Psoas muscle (tissue), 8 donors: ENCODE data around the gene STAT4. TPM values are rescaled to one million over a fixed set of nuclear protein-coding genes. Genes with fewer than 3 reads are reported as not detected.

Experiments used
- ATAC-seq, 4 donors: fragments of 200-7000 bp; cut with Tn5 transposase; one replicate each; pipeline ENCODE4 v1.9.1; 2020; ENCODE audit warnings: moderate library complexity in 3 of 4, mild to moderate bottlenecking in 2 of 4
- DNase-seq, 2 donors: peaks; one replicate each; pipeline ENCODE4 v3.0.0-alpha.2; 2020
- H3K27ac ChIP-seq: fragments of 200-600 bp; one replicate; pipeline ENCODE4 v1.8.0; 2022
- H3K27me3 ChIP-seq, 3 donors: fragments of 200-600 bp in 1 of 3; one replicate each; pipeline versions ENCODE4 v1.6.1 to v1.8.0; 2013 to 2022; ENCODE audit warnings: low read length in 2 of 3, mild to moderate bottlenecking in 2 of 3, moderate library complexity in 1 of 3; ENCODE audit not compliant: insufficient read depth in 3 of 3
- H3K36me3 ChIP-seq, 2 donors: fragments of 200-600 bp in 1 of 2; one replicate each; pipeline versions ENCODE4 v1.6.1 to v1.8.0; 2013 to 2022; ENCODE audit warnings: low read depth in 1 of 2, mild to moderate bottlenecking in 1 of 2, moderate library complexity in 1 of 2; ENCODE audit not compliant: insufficient read depth in 1 of 2
- H3K4me1 ChIP-seq: fragments of 200-600 bp; one replicate; pipeline ENCODE4 v1.8.0; 2022
- H3K4me3 ChIP-seq: fragments of 200-600 bp; one replicate; pipeline ENCODE4 v1.8.0; 2022; ENCODE audit warnings: mild to moderate bottlenecking
- H3K9me3 ChIP-seq: fragments of 200-600 bp; one replicate; pipeline ENCODE4 v1.8.0; 2022
- CTCF ChIP-seq: fragments of 200-600 bp; IDR thresholded peaks from one replicate; pipeline ENCODE4 v1.8.0; 2022; ENCODE audit warnings: antibody characterized with exemption
- WGBS, 3 donors: extraction: QIAGEN DNeasy Blood & Tissue Kit; methylation state at CpG; one replicate each; pipeline versions ENCODE4 v1.1.6 to v1.1.7; 2013; 5-methylcytosine and 5-hydroxymethylcytosine counted together
- intact Hi-C, 2 donors: fragments of 100-400 bp; cut with DNase I; formaldehyde crosslinking; loops; one replicate each; pipeline versions ENCODE4 v1.11.0 to v1.14.2; 2022
- polyA plus RNA-seq, 3 donors: library from polyadenylated mRNA; stranded (reverse); fragments of 200-250 nt; gene quantifications; one replicate each; pipeline ENCODE4 v1.2.3, GENCODE V29; 2013
- total RNA-seq, 4 donors: library from RNA; stranded (reverse); fragmentation: NEBNext Ultra II Directional in 2 of 4; extraction: Animal tissue kit (Norgen Biotek cat#: 25700) in 2 of 4; gene quantifications; one replicate each; pipeline versions ENCODE4 v1.2.1 to v1.2.4, GENCODE V29; 2021 to 2023
- donor health status: healthy with polysubstance abuse.
- donor health status: DM: no; HTN: no; CAD: no; lungs with moderate emphysema.
- donor health status: Bipolar disorder and iron deficiency.
- donor health status: healthy.
- donor health status: DM: yes; HTN: yes; CAD: no.
- donor health status: DM: no; HTN: no; CAD: no.
- donor health status: DM: no; HTN: no; CAD: no.
- donor health status: DM: yes; HTN: yes; CAD: no.

The STAT4 gene
- total and polyA plus RNA-seq, 7 donors, result 0.19 to 0.56 (median 0.30) TPM

DNA sequence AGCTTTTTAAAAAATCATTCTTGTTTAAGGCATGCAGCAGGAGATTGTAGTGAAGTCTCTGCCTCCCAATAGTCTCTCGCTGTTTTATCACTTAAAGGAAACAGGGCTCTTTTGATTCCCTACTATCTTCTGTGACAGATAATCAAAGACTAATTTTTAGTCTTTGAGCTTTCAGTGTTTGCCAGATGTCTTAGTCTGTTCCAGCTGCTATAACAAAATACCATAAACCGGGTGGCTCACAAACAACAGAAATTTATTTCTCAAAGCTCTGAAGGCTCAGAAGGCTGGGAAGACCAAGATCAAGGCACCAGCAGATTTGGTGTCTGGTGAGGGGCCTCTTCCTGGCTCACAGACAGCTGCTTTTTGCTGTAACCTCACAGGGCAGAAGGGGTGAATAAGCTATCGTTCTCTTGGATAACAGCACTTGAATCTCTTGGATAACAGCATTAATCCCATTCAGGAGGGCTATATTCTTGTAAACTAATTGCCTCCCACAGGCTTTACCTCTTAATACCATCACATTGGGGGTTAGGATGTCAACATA is 37.8 kb upstream of the STAT4 start:
- intact Hi-C loops, result no loop called here
- no peaks in the 10 kb centered on the region for H3K4me1 ChIP-seq
- 80 to 90% (median 83%) methylated on average over 3 of the region's 3 CpGs for WGBS, 3 donors

DNA sequence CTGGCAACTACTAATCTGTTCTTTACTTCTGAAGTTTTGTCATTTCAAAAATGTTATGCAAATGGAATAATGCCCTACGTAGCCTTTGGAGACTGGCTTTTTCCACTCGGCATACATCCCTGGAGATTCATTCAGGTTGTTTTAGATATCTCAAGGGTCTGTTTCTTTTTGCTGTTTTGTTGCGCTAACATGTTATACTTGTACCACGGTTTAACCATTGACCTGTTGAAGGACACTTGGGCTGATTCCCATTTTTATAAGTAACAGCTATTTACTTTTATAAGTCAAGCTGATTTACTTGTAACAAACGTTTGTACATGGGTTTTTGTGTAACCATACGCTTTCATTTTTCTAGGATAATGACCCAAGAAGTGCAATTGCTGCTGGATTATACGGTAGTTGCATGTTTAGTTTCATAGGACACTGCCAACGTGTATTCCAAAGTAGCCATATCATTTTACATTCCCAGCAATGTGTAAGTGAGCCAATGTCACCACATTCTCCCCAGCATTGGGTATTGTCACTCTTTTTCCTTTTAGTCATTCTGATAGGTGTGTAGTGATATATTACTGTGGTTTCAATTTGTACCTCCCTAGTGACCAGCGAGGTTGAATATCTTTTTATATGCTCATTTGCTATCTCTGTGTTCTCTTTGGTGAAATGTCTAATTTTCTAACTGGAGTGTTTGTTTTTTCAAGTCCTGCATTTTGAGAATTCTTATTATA is 36.5 kb upstream of the STAT4 start:
- no peak overlapping the region for H3K27ac ChIP-seq
- no peak for TF ChIP-seq CTCF
- ATAC-seq, result no peak
- no peaks in the 10 kb centered on the region for H3K36me3 ChIP-seq
- no peak for DNase-seq
- H3K27me3 ChIP-seq, result no peaks in the 10 kb centered on the region
- no peak overlapping the region for H3K4me3 ChIP-seq
- intact Hi-C loops, result no loop called here
- H3K9me3 ChIP-seq, result no peaks in the 10 kb centered on the region
- H3K4me1 ChIP-seq, result no peaks in the 10 kb centered on the region
- 54 to 65% (median 60%) methylated on average over 9 of the region's 9 CpGs for WGBS, 3 donors

More for the DNA sequence above, 37.8 kb upstream of the STAT4 start:
- no peak for TF ChIP-seq CTCF
- H3K36me3 ChIP-seq, result no peaks in the 10 kb centered on the region
- H3K27ac ChIP-seq, result no peak overlapping the region
- no peaks in the 10 kb centered on the region for H3K27me3 ChIP-seq
- DNase-seq (no peak), ATAC-seq (no peak)
- H3K4me3 ChIP-seq, result no peak overlapping the region
- H3K9me3 ChIP-seq, result no peaks in the 10 kb centered on the region

DNA sequence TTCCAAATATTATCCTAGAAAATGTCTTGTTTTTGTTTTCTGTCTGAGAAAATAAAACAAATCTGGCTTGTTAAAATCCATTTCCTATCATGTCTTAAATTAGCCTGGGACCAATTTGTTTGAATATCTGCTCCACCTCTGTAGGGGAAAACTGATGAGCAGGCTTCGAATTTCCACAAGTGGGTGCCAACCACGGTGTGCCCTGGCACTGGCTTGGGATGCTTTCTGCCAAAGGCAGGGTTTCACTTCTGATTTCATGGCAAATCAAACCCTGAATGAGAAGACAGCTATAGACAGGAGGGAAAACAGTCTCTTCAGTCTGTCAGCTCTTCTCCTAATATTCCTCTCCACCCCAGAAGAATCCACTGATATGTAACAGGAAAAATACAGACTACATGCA is 33.7 kb upstream of the STAT4 start:
- Histone ChIP-seq H3K27ac (no peak overlapping the region), H3K27me3 (no peaks in the 10 kb centered on the region), H3K36me3 (no peaks in the 10 kb centered on the region), H3K4me1 (no peaks in the 10 kb centered on the region), H3K9me3 (no peaks in the 10 kb centered on the region), H3K4me3 (no peak overlapping the region)
- WGBS, 3 donors, result 21 to 28% (median 28%) methylated on average over 2 of the region's 2 CpGs
- ATAC-seq (no peak), DNase-seq (no peak)
- intact Hi-C loops, result no loop called here
- TF ChIP-seq CTCF, result no peak

GRCh38 chr2:191183516-191183915 is 32.7 kb upstream of the STAT4 start:
- Histone ChIP-seq H3K27ac (no peak overlapping the region), H3K27me3 (no peaks in the 10 kb centered on the region), H3K4me3 (no peak overlapping the region), H3K9me3 (no peaks in the 10 kb centered on the region), H3K4me1 (no peaks in the 10 kb centered on the region), H3K36me3 (no peaks in the 10 kb centered on the region)
- ATAC-seq (no peak), DNase-seq (no peak)
- TF ChIP-seq CTCF, result no peak
- intact Hi-C loops, result no loop called here

DNA sequence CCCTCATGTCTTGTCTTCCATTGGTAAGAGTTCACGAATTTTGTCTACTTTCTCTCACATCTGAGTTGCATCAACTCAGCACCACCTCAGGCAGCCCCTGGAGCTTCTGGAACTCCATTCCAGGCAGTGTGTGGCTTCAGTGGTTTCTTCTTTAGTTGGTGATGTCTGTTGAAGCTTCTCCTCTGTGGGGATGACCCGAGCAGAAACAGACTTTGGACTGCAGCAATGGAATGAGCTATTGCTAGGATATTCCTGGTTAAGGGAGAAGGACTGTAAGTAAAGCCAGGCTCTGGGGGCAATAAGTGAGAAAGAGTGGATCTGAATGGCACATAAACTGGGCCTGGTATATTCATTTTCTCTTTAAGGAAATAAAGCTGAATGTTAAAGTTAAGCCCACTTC is 32.3 kb upstream of the STAT4 start:
- H3K27ac ChIP-seq, result no peak overlapping the region
- DNase-seq, result no peak
- no peaks in the 10 kb centered on the region for H3K9me3 ChIP-seq
- no peaks in the 10 kb centered on the region for H3K4me1 ChIP-seq
- no peaks in the 10 kb centered on the region for H3K36me3 ChIP-seq
- 81 to 98% (median 87%) methylated on average over 2 of the region's 2 CpGs for WGBS, 3 donors
- no peak for ATAC-seq
- TF ChIP-seq CTCF, result no peak
- H3K4me3 ChIP-seq, result no peak overlapping the region
- intact Hi-C loops, result no loop called here
- no peaks in the 10 kb centered on the region for H3K27me3 ChIP-seq
